HG03457 (cell line): ENCODE measurements around the gene TEAD3.
A peak's percentile ranks its signal among the peaks of the same experiment; 100 is the strongest.

Source experiments
- ATAC-seq: cut with Tn5 transposase; IDR thresholded peaks from one replicate; pipeline ENCODE4 v1.9.1; 2021; ENCODE audit warnings: moderate number of reproducible peaks; ENCODE audit not compliant: unreplicated experiment

The TEAD3 gene

GRCh38 chr6:35477028-35477427, 19.9 kb downstream of the TEAD3 start:
- no peak for ATAC-seq

GRCh38 chr6:35476004-35476403, 20.9 kb downstream of the TEAD3 start:
- no peak for ATAC-seq

GRCh38 chr6:35475573-35475972, 21.3 kb downstream of the TEAD3 start:
- ATAC-seq = no peak

GRCh38 chr6:35474942-35475570, 21.8 kb downstream of the TEAD3 start:
- no peak for ATAC-seq

DNA sequence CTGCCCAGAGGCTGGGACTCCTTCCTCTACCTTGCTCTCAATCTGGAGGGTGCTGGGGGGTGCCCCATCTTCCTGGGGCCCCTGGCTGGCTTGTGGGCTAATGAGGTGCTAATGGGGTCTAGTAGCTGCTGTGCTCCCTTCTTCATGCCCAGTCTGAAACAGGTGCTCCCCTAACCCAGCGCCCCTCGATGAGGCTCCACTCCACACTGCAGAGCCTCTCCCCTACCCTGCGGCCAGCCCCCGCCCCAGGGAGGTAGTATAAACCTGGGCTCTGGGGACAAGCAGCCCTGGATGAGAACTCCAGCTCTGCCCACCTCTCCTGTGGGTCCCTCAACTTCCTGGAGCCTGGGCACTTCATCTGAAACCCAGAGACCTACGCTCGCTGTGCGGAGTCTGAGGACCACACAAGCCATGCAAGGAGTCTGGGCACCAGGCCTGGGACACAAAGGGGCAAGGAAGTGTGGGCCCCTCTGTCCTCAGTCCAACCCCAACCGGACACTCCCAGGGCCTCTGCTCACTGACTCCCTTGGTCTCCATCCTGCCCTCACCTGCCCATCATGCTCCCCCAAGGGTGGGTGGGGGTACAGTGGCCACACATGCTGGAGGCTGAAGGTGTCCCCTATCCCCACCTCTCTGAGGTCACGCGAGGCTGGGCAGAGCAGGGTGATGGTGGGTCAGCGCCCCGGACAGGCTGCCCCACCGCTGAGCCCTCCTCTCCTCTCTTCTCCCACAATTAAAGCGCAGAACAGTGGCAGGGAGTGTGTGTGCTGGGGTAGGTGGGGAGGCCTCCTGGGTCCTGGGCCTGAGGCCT, 22.5 kb downstream of the TEAD3 start:
- ATAC-seq = no peak

DNA sequence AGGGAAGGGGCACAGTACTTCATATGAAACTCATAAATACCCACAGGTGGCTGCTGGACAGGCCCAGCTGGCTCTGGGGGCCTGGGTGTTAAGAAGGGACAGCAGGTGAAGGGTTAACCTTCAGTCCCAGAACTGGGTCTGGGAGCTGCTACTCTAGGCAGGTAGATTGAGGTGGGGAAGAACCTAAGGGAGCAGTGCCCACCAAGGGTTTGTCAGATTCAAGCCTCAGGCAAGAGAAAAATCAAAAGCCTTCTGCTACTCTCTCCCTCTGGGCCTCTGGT, 23.1 kb downstream of the TEAD3 start:
- no peak for ATAC-seq

- no peak for ATAC-seq
Measured at GRCh38 chr6:35473075-35473849, 23.6 kb downstream of the TEAD3 start.

DNA sequence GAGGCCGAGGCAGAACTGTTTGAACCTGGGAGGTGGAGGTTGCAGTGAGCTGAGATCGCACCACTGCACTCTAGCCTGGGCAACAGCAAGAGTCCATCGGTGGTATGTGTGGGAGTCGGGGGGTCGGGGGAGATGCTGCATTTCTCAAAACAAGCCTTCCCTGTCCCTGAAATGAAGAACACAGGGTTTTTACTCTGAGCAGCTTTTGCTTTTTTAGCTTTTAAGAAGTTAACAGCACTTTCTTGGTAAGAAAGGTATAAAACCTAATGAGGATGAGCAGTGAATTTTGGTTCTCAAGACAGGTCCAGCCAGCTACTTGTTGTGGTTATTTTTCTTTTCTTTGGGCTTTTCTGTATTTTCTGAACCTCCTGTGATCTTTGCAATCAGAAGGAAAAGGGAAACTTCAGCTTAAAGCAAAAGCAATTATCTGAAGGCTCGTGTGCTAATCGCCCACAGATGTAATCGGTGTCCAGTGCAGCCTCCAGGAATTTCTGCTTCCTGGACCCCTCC, 25.0 kb downstream of the TEAD3 start:
- no peak for ATAC-seq

GRCh38 chr6:35470663-35471120, 26.2 kb downstream of the TEAD3 start:
- ATAC-seq = no peak

- ATAC-seq = no peak
Measured at GRCh38 chr6:35469751-35470662, 26.9 kb downstream of the TEAD3 start.

DNA sequence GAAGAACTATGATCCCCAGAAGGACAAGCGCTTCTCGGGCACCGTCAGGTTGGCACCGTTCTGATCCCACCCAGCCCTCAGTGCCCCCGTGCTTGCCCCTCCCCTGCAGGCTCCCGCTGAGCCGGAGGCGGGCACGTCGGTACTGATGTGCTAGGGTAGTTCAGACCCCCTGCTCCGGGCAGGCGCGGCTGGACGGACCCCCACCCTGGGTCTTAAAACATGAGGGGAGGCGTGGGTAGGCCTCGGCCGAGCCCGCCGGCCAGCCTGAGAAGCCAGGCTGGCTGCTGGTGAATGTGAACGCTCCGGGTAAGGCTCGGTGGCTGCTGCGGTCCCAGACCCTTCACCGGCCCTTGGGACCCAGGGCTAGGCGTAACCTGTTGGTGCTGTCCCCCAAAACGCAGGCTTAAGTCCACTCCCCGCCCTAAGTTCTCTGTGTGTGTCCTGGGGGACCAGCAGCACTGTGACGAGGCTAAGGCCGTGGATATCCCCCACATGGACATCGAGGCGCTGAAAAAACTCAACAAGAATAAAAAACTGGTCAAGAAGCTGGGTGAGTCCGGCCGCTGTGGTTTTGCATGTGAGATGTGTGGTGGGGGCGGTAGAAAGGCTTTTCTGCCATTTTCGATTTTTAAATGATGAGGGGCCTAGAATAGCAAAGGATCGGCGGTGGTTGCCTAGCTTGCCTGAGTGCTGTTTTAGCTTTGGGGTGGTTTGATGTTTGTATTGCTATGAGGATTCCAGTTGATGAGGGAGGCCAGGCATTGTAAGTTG, 27.7 kb downstream of the TEAD3 start:
- ATAC-seq = no peak

- peak; percentile 67 for ATAC-seq
Measured at GRCh38 chr6:35468181-35468979, 28.5 kb downstream of the TEAD3 start, which contains the start of gene RPL10A. Gene RPL10A (plus strand): TSS chr6:35468401. CDS start chr6:35468435, 34 bp downstream.

DNA sequence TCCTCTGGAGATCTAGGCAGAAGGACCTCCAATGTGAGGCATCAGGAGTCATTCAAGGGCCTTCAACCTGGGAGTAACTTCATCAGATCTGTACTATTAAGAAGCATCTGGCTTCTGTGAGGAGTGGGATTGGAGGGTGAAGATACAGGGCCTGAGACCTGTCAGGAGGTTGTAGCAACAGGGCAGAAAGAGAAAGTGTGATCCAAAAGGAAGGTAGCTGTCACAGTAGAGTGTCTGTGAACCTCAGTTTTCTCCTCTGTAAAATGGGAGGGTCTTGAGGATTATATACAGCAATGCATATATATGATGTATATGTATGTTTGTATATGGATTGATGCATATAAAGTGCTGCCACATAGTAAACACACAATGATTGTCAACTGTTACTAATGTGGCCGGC, 31.2 kb downstream of the TEAD3 start:
- ATAC-seq = no peak

GRCh38 chr6:35463292-35463691, 33.6 kb downstream of the TEAD3 start:
- ATAC-seq = no peak

DNA sequence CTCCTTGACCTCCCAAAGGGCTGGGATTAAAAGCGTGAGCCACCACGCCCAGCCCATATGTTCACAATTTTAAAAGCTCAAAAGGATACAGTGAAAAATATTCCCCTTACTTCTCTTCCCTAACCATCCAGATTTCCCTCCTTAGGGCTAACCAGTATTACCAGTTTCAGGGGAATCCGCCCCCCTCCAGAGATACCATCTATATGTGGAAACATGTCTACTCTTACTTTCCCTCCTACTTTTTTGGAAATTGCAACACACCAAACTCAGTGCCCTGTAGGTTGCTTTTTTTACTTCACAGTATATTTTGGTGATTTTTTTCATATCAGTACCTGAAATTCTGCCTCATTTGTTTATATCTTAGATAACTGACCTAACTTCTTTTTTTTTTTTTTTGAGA, 35.6 kb downstream of the TEAD3 start:
- no peak for ATAC-seq

DNA sequence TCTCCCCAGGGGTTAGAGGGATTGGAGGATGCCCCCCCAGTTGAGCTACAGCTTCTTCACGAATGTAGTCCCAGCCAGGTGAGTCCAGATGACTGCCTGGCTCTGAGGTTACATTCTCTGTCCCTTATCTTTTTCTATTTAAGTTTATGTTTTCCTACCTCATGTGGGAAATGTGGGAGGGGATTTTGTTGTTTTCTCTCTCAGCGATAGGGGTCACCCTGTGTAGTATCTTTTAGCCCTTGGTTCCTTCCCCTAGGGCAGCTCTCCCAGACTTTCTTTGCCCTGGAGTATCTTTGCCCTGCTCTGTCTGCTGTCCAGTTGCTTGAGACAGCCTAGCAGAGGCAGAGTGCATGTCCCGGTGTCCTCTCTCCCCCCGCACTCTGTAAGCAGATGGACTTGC, 39.0 kb downstream of the TEAD3 start:
- ATAC-seq = no peak

GRCh38 chr6:35454391-35455110, 42.3 kb downstream of the TEAD3 start:
- no peak for ATAC-seq

GRCh38 chr6:35453236-35453635, 43.6 kb downstream of the TEAD3 start:
- ATAC-seq = no peak
